HG02981 (cell line): ENCODE data around the gene ZBTB16.

ENCODE experiments used
- ATAC-seq: cut with Tn5 transposase; IDR thresholded peaks from one replicate; pipeline ENCODE4 v1.9.1; 2021; ENCODE audit warnings: mild to moderate bottlenecking, moderate library complexity; ENCODE audit not compliant: unreplicated experiment

Gene ZBTB16

GRCh38 chr11:114293201-114293711 is 233.7 kb downstream of the ZBTB16 start:
- no peak for ATAC-seq

- ATAC-seq, result no peak
These were observed 236.4 kb downstream of the ZBTB16 start, which contains the start of gene NNMT for GRCh38 chr11:114295676-114296604. Gene NNMT, plus strand, starts transcription at chr11:114296399. Its CDS starts 158 bp downstream, at chr11:114296557.

- no peak for ATAC-seq
These were observed 237.3 kb downstream of the ZBTB16 start for GRCh38 chr11:114296605-114297372.

DNA sequence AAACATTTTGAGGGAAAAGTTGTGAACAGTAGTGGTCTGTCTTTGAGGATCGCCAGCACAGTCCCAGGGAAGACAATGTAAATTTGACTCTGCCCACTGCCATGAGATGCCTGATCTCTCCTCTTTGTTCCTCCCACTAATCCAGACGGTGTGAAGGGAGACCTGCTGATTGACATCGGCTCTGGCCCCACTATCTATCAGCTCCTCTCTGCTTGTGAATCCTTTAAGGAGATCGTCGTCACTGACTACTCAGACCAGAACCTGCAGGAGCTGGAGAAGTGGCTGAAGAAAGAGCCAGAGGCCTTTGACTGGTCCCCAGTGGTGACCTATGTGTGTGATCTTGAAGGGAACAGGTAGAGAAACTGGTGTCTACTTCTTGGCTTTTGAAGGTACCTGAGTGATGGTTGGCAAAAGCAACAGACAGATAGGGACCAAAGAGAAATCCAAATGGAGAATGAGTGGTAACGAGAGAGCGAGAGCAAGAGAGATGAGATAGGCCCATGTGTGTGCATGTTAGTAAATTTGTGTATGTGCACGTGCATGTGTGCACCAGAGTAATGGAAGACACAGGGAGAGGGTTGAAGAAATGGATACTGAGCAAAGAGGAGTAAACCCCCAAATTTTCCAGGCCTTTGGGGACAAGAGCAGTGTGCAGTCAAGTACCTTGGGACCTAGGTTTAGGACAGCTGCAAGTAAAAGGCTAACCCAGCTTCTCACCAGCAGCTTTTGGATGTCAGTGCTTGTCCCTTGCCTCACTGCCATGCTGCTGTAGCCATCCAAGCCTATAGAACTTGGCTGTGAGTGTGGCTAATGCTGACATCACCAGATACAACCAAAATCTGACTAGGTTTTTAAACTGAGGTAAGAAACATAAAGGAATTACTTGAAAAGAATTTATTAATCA is 238.5 kb downstream of the ZBTB16 start:
- ATAC-seq, result no peak

- ATAC-seq, result no peak
These were observed 239.2 kb downstream of the ZBTB16 start for GRCh38 chr11:114298710-114299109.
